Stimulated activated CD8-positive, alpha-beta memory T cell treated with anti-CD3 and anti-CD28 coated beads, Interleukin-12 subunit alpha, Interleukin-12 subunit beta, amount 100 ng/mL, for 1 hour (primary cell): Measurements from ENCODE around the gene RXYLT1.
"Not testable (repeated sequence)": the region's sequence is repeated elsewhere in the genome, so short reads cannot be mapped to it uniquely, and the experiment has no call there.

ENCODE experiments used
- DNase-seq: peaks from one replicate; pipeline ENCODE4 v3.0.0-alpha.2; 2020; ENCODE audit warnings: low read depth

Gene RXYLT1

GRCh38 chr12:63804746-63805145 is 25.0 kb downstream of the RXYLT1 start:
- no peak for DNase-seq

GRCh38 chr12:63805704-63806672 is 26.3 kb downstream of the RXYLT1 start:
- DNase-seq: no peak

- DNase-seq: no peak
Measured at GRCh38 chr12:63808631-63809030, 28.9 kb downstream of the RXYLT1 start.

- no peak for DNase-seq
Measured at GRCh38 chr12:63809566-63809965, 29.9 kb downstream of the RXYLT1 start.

GRCh38 chr12:63811334-63811733 is 31.6 kb downstream of the RXYLT1 start:
- no peak for DNase-seq

GRCh38 chr12:63811755-63812154 is 32.0 kb downstream of the RXYLT1 start:
- no peak for DNase-seq

- DNase-seq: no peak
Measured at GRCh38 chr12:63814146-63814772, 34.5 kb downstream of the RXYLT1 start.

GRCh38 chr12:63815482-63815852 is 35.8 kb downstream of the RXYLT1 start:
- DNase-seq: no peak

GRCh38 chr12:63816031-63816430 is 36.3 kb downstream of the RXYLT1 start:
- no peak for DNase-seq

GRCh38 chr12:63820427-63820826 is 40.7 kb downstream of the RXYLT1 start:
- no peak for DNase-seq

GRCh38 chr12:63821781-63822251 is 42.1 kb downstream of the RXYLT1 start:
- no peak for DNase-seq

- DNase-seq: no peak
Measured at GRCh38 chr12:63822352-63822751, 42.6 kb downstream of the RXYLT1 start.

GRCh38 chr12:63823040-63823439 is 43.3 kb downstream of the RXYLT1 start:
- no peak for DNase-seq

GRCh38 chr12:63826006-63826585 is 46.4 kb downstream of the RXYLT1 start:
- DNase-seq: no peak

GRCh38 chr12:63828867-63829266 is 49.2 kb downstream of the RXYLT1 start:
- DNase-seq: no peak

- no peak for DNase-seq
Measured at GRCh38 chr12:63836046-63836445, 56.3 kb downstream of the RXYLT1 start.

GRCh38 chr12:63836936-63837335 is 57.2 kb downstream of the RXYLT1 start:
- no peak for DNase-seq

GRCh38 chr12:63838411-63838810 is 58.7 kb downstream of the RXYLT1 start:
- no peak for DNase-seq

GRCh38 chr12:63841011-63841410 is 61.3 kb downstream of the RXYLT1 start:
- no peak for DNase-seq

- no peak for DNase-seq
Measured at GRCh38 chr12:63841571-63841970, 61.9 kb downstream of the RXYLT1 start.

- DNase-seq: not testable (repeated sequence)
Measured at GRCh38 chr12:63842750-63843149, 63.0 kb downstream of the RXYLT1 start.

- DNase-seq: no peak
Measured at GRCh38 chr12:63843254-63843720, 63.6 kb downstream of the RXYLT1 start.
